IMR-90 (cell line): ENCODE data around the gene NOL4L. TPM values are rescaled to one million over a fixed set of nuclear protein-coding genes. Genes with fewer than 3 reads are reported as not detected.

Experiments
- BHLHE40 ChIP-seq: fragments of 150-350 bp; IDR thresholded peaks from 2 replicates; pipeline ENCODE4 v1.6.1; 2016; ENCODE audit warnings: mild to moderate bottlenecking, low read depth, low read length
- CTCF ChIP-seq: conservative IDR thresholded peaks from 2 replicates; pipeline ENCODE4 v1.5.1; 2012; ENCODE audit warnings: mild to moderate bottlenecking, low read depth, low read length, improper control_type of control experiment
- FOS ChIP-seq: fragments of 150-350 bp; IDR thresholded peaks from 2 replicates; pipeline ENCODE4 v1.6.1; 2016; ENCODE audit warnings: low read depth, low read length
- MXI1 ChIP-seq: IDR thresholded peaks from 2 replicates; pipeline ENCODE4 v1.6.1; 2012; ENCODE audit warnings: low read depth, mild to moderate bottlenecking, low read length, moderate library complexity, borderline replicate concordance
- polyA plus RNA-seq, 3 experiments: library from polyadenylated mRNA; depleted of rRNA; stranded (reverse); fragments of >200 nt; gene quantifications; 2 replicates each; pipeline ENCODE4 v1.2.3, GENCODE V29; 2012; ENCODE audit warnings: low replicate concordance in 1 of 3
- total RNA-seq: library from RNA; depleted of rRNA; stranded (reverse); fragments of >200 nt; gene quantifications from 2 replicates; pipeline ENCODE4 v1.2.3, GENCODE V29; 2012

NOL4L gene
- total and polyA plus RNA-seq, 2 of the 4 experiments (the other 2 are of a cell fraction), result 4.7 to 13.3 TPM

GRCh38 chr20:32453467-32454163 is 131.5 kb downstream of the NOL4L start (continued):
- TF ChIP-seq CTCF (no peak), BHLHE40 (no peak), MXI1 (no peak), FOS (no peak)
